HEK293 (cell line): Measurements from ENCODE around the gene ZNHIT3.

Experiments used
- ZBTB8A ChIP-seq: fragments of 450-650 bp; formaldehyde crosslinking; IDR thresholded peaks from 2 replicates; pipeline ENCODE4 v1.5.1; 2016; ENCODE audit warnings: missing biosample characterization, missing genetic modification characterization
- ZNF311 ChIP-seq: fragments of 450-650 bp; formaldehyde crosslinking; IDR thresholded peaks from 2 replicates; pipeline ENCODE4 v1.5.1; 2017; ENCODE audit warnings: missing biosample characterization, missing genetic modification characterization, borderline replicate concordance
- ZNF324 ChIP-seq: fragments of 450-650 bp; formaldehyde crosslinking; IDR thresholded peaks from 2 replicates; pipeline ENCODE4 v1.5.1; 2016; ENCODE audit warnings: missing biosample characterization, missing genetic modification characterization
- ZNF335 ChIP-seq: fragments of 450-650 bp; formaldehyde crosslinking; conservative IDR thresholded peaks from 2 replicates; pipeline ENCODE4 v1.5.1; 2016; ENCODE audit warnings: missing biosample characterization, missing genetic modification characterization
- ZNF350 ChIP-seq: fragments of 450-650 bp; formaldehyde crosslinking; IDR thresholded peaks from 2 replicates; pipeline ENCODE4 v1.5.0; 2017; ENCODE audit warnings: missing biosample characterization, mild to moderate bottlenecking, missing genetic modification characterization
- ZNF777 ChIP-seq: fragments of 450-650 bp; formaldehyde crosslinking; IDR thresholded peaks from 2 replicates; pipeline ENCODE4 v1.5.1; 2017; ENCODE audit warnings: missing biosample characterization, missing genetic modification characterization, borderline replicate concordance
- ZNF843 ChIP-seq: fragments of 450-650 bp; formaldehyde crosslinking; IDR thresholded peaks from 2 replicates; pipeline ENCODE4 v1.5.1; 2016; ENCODE audit warnings: missing biosample characterization, missing genetic modification characterization
- TF ChIP-seq, protein P1 (sequence below): fragments of 450-650 bp; formaldehyde crosslinking; IDR thresholded peaks from 2 replicates; pipeline ENCODE4 v1.5.1; 2016; ENCODE audit warnings: missing biosample characterization, missing genetic modification characterization
- TF ChIP-seq, protein P2 (sequence below): fragments of 450-650 bp; IDR thresholded peaks from 2 replicates; pipeline ENCODE4 v1.5.1; 2018; ENCODE audit warnings: missing biosample characterization, missing genetic modification characterization
- TF ChIP-seq, protein P3 (sequence below): sonication (generic); formaldehyde crosslinking; IDR thresholded peaks from 2 replicates; pipeline ENCODE4 v1.8.1; 2022; ENCODE audit warnings: mild to moderate bottlenecking, moderate library complexity, missing genetic modification reagents
- TF ChIP-seq, protein P4 (sequence below): fragments of 450-650 bp; formaldehyde crosslinking; IDR thresholded peaks from 2 replicates; pipeline ENCODE4 v1.5.1; 2016; ENCODE audit warnings: missing biosample characterization, missing genetic modification characterization
- TF ChIP-seq, protein P5 (sequence below): fragments of 450-650 bp; formaldehyde crosslinking; IDR thresholded peaks from 2 replicates; pipeline ENCODE4 v1.5.1; 2017; ENCODE audit warnings: missing biosample characterization, missing genetic modification characterization
- TF ChIP-seq, protein P6 (sequence below): fragments of 450-650 bp; formaldehyde crosslinking; IDR thresholded peaks from 2 replicates; pipeline ENCODE4 v1.5.1; 2016; ENCODE audit warnings: missing biosample characterization, missing genetic modification characterization

DNA sequence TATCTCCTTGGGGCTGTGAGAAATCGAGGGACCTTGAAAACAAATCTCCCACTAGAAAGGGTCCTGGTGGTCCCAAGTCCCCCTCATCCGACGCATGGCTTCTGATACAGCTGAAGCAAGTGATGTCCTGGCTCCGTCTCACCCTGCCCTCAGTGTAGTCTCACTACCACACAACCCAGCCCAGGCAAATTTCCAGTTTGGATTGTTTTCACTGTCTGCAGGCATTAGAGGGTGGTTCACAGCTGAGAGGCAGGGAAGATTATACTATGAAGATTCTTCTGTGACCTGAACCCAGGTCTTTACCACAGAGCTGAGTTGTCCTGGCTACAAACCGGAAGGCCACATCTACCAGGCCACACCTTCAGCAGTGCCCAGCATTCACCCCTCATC is 17.7 kb downstream of the ZNHIT3 start:
- TF ChIP-seq, protein P1, sequence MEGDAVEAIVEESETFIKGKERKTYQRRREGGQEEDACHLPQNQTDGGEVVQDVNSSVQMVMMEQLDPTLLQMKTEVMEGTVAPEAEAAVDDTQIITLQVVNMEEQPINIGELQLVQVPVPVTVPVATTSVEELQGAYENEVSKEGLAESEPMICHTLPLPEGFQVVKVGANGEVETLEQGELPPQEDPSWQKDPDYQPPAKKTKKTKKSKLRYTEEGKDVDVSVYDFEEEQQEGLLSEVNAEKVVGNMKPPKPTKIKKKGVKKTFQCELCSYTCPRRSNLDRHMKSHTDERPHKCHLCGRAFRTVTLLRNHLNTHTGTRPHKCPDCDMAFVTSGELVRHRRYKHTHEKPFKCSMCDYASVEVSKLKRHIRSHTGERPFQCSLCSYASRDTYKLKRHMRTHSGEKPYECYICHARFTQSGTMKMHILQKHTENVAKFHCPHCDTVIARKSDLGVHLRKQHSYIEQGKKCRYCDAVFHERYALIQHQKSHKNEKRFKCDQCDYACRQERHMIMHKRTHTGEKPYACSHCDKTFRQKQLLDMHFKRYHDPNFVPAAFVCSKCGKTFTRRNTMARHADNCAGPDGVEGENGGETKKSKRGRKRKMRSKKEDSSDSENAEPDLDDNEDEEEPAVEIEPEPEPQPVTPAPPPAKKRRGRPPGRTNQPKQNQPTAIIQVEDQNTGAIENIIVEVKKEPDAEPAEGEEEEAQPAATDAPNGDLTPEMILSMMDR (tag by site-specific recombination), result no peak
- no peak for TF ChIP-seq ZNF843 (tag by site-specific recombination)
- TF ChIP-seq, protein P2, sequence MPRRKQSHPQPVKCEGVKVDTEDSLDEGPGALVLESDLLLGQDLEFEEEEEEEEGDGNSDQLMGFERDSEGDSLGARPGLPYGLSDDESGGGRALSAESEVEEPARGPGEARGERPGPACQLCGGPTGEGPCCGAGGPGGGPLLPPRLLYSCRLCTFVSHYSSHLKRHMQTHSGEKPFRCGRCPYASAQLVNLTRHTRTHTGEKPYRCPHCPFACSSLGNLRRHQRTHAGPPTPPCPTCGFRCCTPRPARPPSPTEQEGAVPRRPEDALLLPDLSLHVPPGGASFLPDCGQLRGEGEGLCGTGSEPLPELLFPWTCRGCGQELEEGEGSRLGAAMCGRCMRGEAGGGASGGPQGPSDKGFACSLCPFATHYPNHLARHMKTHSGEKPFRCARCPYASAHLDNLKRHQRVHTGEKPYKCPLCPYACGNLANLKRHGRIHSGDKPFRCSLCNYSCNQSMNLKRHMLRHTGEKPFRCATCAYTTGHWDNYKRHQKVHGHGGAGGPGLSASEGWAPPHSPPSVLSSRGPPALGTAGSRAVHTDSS (tag by site-specific recombination), result no peak
- TF ChIP-seq ZNF324 (tag by site-specific recombination), result no peak
- TF ChIP-seq, protein P3, sequence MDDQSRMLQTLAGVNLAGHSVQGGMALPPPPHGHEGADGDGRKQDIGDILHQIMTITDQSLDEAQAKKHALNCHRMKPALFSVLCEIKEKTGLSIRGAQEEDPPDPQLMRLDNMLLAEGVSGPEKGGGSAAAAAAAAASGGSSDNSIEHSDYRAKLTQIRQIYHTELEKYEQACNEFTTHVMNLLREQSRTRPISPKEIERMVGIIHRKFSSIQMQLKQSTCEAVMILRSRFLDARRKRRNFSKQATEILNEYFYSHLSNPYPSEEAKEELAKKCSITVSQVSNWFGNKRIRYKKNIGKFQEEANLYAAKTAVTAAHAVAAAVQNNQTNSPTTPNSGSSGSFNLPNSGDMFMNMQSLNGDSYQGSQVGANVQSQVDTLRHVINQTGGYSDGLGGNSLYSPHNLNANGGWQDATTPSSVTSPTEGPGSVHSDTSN, result no peak
- TF ChIP-seq, protein P4, sequence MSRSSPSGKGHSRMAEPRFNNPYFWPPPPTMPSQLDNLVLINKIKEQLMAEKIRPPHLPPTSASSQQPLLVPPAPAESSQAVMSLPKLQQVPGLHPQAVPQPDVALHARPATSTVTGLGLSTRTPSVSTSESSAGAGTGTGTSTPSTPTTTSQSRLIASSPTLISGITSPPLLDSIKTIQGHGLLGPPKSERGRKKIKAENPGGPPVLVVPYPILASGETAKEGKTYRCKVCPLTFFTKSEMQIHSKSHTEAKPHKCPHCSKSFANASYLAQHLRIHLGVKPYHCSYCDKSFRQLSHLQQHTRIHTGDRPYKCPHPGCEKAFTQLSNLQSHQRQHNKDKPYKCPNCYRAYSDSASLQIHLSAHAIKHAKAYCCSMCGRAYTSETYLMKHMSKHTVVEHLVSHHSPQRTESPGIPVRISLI (tag by site-specific recombination), result no peak
- no peak for TF ChIP-seq ZNF311 (tag by site-specific recombination)
- TF ChIP-seq ZNF777 (tag by site-specific recombination), result no peak
- TF ChIP-seq, protein P5, sequence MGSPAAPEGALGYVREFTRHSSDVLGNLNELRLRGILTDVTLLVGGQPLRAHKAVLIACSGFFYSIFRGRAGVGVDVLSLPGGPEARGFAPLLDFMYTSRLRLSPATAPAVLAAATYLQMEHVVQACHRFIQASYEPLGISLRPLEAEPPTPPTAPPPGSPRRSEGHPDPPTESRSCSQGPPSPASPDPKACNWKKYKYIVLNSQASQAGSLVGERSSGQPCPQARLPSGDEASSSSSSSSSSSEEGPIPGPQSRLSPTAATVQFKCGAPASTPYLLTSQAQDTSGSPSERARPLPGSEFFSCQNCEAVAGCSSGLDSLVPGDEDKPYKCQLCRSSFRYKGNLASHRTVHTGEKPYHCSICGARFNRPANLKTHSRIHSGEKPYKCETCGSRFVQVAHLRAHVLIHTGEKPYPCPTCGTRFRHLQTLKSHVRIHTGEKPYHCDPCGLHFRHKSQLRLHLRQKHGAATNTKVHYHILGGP, result no peak
- no peak for TF ChIP-seq ZNF350 (tag by site-specific recombination)
- no peak for TF ChIP-seq ZNF335 (tag by site-specific recombination)
- TF ChIP-seq, protein P6, sequence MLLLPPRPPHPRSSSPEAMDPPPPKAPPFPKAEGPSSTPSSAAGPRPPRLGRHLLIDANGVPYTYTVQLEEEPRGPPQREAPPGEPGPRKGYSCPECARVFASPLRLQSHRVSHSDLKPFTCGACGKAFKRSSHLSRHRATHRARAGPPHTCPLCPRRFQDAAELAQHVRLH (tag by site-specific recombination), result no peak
- TF ChIP-seq ZBTB8A, result no peak
